ENCODE results near the gene EMID1. TPM values are rescaled to one million over a fixed set of nuclear protein-coding genes. Genes with fewer than 3 reads are reported as not detected.

The EMID1 gene
- polyA plus RNA-seq, 6 donors from 2014 or later: not detected

DNA sequence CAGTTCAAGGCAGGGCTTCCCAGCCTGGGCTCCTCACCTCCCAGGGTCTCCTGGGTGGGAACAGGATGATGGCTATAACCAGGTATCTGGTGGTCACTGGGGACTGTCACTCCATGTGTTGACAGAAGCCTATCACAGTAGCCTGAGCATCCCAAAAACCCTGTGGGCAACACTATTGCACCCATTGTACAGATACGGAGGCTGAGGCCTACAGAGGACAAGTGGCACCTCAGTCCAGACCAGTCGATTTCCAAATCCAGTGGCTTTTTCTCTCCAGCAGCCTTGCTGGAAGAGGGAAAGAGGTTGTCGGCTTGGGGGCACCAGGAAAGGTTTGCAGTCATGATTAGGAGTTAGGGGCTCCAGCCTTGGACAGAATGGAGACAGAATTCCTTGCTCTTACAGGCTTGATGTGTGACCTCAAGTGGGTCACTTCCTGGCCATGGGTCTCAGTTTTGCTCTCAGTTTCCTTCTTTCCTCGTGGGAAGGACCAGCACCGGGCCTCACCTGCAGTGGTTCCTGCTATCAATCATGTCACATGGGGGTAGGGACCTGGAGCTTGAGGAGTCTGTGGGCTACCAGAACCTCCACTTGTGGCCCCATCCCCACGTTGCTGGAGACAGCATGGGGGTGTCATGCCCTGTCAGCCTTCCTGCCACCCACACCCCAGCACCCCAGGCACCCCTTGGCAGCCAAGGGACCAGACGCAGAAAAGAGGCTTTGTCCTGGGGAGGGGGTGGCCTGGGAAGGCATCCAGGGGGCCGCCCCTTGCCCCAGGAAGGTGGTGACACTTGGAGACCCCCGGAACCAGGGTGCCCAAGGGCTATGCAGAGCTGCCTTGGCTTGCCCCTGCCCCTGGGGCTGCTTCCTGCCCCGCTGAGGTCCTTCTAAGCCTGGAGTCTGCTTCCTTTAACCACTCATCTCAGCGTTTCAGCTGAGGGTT lies 2.1 kb downstream of the EMID1 start:
- Mint-ChIP-seq H3K27me3 (peaks cover 63 to 81% (median 78%) of the 10 kb centered on the region in 3 donors), H3K36me3 (no peaks in the 10 kb centered on the region), H3K4me1 (peaks cover 16 to 49% (median 39%) of the 10 kb centered on the region in 3 donors), H3K9me3 (peaks cover 0 to 2% (median 0%) of the 10 kb centered on the region in 7 donors), H3K4me3 (peak overlapping the region in 2 of 8 donors; percentile 20 to 25), H3K27ac (no peak overlapping the region)
- no peak for ATAC-seq (ENCODE audit: low read depth in 2 of 2)
- no peak for DNase-seq

DNA sequence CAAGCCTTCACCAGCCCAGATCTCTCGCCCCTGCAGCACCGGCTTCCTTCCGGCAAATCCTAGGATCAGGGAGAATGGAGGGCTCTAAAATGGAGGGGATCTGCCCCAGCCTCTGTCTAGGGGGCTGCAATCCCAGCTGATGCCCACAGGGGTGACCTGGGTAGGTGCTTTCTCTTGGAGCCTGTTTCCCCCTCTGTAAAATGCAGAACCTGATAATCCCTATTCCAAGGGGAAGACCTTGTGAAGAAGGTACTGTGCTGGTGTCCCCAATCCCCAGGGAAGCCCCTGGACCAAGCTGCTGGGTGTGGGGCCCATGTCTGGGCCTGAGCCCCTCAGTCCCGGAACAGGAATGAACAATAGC lies 2.8 kb downstream of the EMID1 start:
- H3K36me3 Mint-ChIP-seq: no peaks in the 10 kb centered on the region
- H3K27ac Mint-ChIP-seq: peak overlapping the region in 1 of 6 donors; percentile 61
- DNase-seq (no peak), ATAC-seq (ENCODE audit: low read depth in 2 of 2) (peak; percentile 2 to 23)
- H3K9me3 Mint-ChIP-seq: peaks cover 0 to 2% (median 0%) of the 10 kb centered on the region in 7 donors
- H3K4me1 Mint-ChIP-seq: peaks cover 16 to 43% (median 37%) of the 10 kb centered on the region in 3 donors
- H3K4me3 Mint-ChIP-seq: peak overlapping the region in 1 of 8 donors; percentile 74
- peaks cover 63 to 86% (median 74%) of the 10 kb centered on the region in 3 donors for H3K27me3 Mint-ChIP-seq

DNA sequence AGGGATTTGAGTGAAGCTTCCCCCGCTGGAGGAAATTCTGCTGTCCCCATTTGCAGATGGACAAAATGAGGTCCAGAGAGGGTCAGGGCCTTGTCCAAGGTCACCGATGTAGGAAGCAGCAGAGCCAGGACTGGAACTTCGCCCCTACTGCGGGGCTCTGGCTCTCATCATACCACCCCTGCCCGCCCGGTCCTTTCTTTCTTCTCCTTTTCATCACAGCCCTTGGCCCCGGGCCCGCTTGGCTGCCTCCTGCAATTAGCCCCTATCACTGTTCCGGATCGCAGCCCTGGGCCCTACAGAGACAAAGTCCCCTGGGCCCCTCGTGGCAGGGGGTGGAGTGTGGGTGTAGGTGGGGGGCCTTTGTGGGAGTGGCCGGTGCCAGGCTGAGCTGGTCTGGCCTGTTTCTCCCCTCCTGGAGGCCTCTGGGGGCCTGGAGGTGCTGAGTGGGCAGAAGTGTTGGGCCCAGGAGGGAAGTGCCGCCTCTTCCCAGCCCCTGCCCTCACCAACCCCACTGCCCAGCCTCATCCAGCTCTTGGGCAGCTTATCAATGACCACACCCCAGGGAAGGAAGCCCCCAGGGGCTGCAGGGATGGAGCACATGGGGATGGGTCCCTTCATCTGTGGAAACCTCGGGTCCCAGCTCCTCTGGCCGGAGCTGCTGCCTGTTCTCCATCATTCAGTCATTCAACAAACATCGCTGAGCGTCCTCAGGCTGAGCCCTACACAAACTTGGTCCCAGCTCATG lies 3.4 kb downstream of the EMID1 start:
- peaks cover 16 to 42% (median 34%) of the 10 kb centered on the region in 3 donors for H3K4me1 Mint-ChIP-seq
- DNase-seq (peak; percentile 56), ATAC-seq (ENCODE audit: low read depth in 2 of 2) (peak; percentile 93 to 96)
- H3K4me3 Mint-ChIP-seq: peak overlapping the region in 6 of 8 donors; percentile 37 to 85 (median 54)
- peaks cover 60 to 88% (median 75%) of the 10 kb centered on the region in 3 donors for H3K27me3 Mint-ChIP-seq
- H3K36me3 Mint-ChIP-seq: no peaks in the 10 kb centered on the region
- H3K27ac Mint-ChIP-seq: peak overlapping the region in 4 of 6 donors; percentile 37 to 62 (median 58)
- H3K9me3 Mint-ChIP-seq: peaks cover 0 to 2% (median 0%) of the 10 kb centered on the region in 7 donors

DNA sequence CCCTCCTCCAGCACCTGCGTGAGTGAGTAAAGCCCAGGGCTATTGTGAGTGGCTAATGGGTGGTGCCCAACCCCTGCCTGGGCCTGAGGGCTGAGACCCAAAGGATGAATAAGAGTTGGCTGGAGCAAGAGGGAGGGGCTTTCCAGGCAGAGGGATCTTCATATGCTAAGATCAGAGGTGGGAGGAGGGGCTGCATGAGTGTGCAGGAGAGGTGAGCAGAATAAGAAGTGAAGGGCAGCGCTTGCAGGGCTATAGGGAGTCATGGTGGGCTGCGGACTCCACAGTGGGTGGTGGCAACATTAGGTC lies 3.9 kb downstream of the EMID1 start:
- Mint-ChIP-seq H3K36me3 (no peaks in the 10 kb centered on the region), H3K4me3 (peak overlapping the region in 1 of 8 donors; percentile 74), H3K4me1 (peaks cover 16 to 42% (median 29%) of the 10 kb centered on the region in 3 donors), H3K27ac (peak overlapping the region in 3 of 6 donors; percentile 16 to 72 (median 37)), H3K9me3 (peaks cover 0 to 2% (median 0%) of the 10 kb centered on the region in 7 donors), H3K27me3 (peaks cover 60 to 88% (median 75%) of the 10 kb centered on the region in 3 donors)
- no peak for ATAC-seq (ENCODE audit: low read depth in 2 of 2)
- DNase-seq: no peak

DNA sequence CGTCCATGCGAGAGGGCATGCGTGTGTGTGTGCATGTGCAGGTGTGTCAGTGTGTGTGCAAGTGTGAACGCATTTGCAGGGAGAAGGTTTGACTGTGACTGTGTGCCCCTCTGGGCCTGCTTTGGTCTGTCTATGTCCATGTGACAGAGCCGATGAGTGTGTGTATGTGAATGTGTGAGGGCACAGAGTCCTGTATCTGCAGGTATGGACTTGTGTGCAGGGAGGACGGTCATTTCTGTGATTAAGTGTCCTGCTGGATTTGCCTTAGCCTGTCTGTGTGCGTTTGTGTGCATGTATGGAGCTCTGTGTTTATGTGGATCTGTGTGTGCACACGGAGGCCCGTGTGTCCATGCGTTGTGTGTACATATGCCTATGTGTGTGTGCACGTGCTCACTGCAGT lies 5.4 kb downstream of the EMID1 start:
- DNase-seq: no peak
- Mint-ChIP-seq H3K27ac (no peak overlapping the region), H3K4me3 (peak overlapping the region in 1 of 8 donors; percentile 16)

DNA sequence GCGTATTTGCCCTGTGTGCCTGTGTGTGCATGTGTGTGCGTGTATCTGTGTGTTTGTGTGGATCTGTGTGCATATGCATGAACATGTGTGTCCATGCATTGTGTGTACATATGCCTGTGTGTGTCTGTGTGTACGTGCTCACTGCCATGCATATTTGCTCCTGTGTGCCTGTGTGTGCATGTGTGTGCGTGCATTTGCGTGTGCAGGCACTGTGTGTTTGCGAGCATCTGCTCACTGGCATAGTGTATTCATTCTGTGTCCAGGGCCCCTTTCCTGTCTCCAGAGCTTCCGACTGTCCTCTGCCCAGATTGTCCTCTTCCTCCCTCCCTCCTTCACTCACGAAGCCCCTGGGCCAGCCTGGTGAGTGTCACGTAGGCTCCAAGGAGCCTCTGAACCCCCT lies 5.8 kb downstream of the EMID1 start:
- H3K4me1 Mint-ChIP-seq: peaks cover 13 to 33% (median 17%) of the 10 kb centered on the region in 3 donors
- H3K9me3 Mint-ChIP-seq: no peaks in the 10 kb centered on the region

More for the DNA sequence above, 5.4 kb downstream of the EMID1 start:
- no peaks in the 10 kb centered on the region for H3K9me3 Mint-ChIP-seq
- H3K36me3 Mint-ChIP-seq: no peaks in the 10 kb centered on the region
- ATAC-seq (ENCODE audit: low read depth in 2 of 2): no peak
- H3K4me1 Mint-ChIP-seq: peaks cover 16 to 35% (median 21%) of the 10 kb centered on the region in 3 donors
- peaks cover 57 to 90% (median 80%) of the 10 kb centered on the region in 3 donors for H3K27me3 Mint-ChIP-seq

DNA sequence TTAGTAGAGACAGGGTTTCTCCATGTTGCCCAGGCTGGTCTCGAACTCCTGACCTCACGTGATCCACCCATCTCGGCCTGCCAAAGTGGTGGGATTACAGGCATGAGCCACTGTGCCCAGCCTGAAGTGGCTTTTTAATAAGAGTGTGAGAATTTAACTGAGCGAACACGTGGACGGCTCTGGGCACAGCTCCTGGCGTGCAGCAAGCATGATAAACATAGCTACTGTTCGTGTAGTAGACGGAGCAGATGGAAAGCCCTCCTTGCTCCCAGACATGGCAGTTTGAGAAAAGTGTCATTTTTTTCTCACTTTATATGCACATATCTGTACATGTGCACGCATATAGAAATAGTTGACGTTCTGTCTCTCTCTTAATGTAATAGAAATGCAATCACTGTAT lies 7.0 kb downstream of the EMID1 start:
- no peak overlapping the region for H3K4me3 Mint-ChIP-seq
- DNase-seq: no peak
- peaks cover 50 to 81% (median 74%) of the 10 kb centered on the region in 3 donors for H3K27me3 Mint-ChIP-seq
- no peak for ATAC-seq (ENCODE audit: low read depth in 2 of 2)
- H3K27ac Mint-ChIP-seq: no peak overlapping the region
- no peaks in the 10 kb centered on the region for H3K9me3 Mint-ChIP-seq
- H3K36me3 Mint-ChIP-seq: no peaks in the 10 kb centered on the region
- H3K4me1 Mint-ChIP-seq: peaks cover 11 to 24% (median 16%) of the 10 kb centered on the region in 3 donors

More for the DNA sequence above, 5.8 kb downstream of the EMID1 start:
- Mint-ChIP-seq H3K27me3 (peaks cover 57 to 90% (median 80%) of the 10 kb centered on the region in 3 donors), H3K27ac (no peak overlapping the region), H3K4me3 (no peak overlapping the region), H3K36me3 (no peaks in the 10 kb centered on the region)
- no peak for DNase-seq
- ATAC-seq (ENCODE audit: low read depth in 2 of 2): no peak

DNA sequence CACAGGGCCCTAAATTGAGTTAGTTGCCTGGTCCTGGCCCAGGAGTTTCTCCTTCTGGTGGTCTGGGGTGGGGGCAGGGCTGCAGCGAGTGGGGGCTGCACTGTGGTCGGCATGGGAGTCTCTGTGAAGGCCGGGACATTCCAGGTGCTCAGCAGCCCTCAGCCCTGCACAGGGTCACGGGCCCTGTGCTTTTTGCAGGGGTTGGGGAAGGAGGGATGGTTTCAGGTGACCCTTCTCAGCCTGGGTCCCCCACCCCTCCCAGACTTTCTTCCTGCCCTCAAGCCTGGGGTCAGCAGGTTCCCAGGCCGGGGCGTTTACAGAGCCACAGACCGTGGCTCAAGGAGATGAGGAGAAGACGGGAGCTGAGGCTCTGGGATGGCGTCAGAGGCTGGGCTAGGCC lies 7.8 kb downstream of the EMID1 start:
- no peak for DNase-seq
- no peaks in the 10 kb centered on the region for H3K9me3 Mint-ChIP-seq
- no peaks in the 10 kb centered on the region for H3K36me3 Mint-ChIP-seq
- peaks cover 11 to 20% (median 13%) of the 10 kb centered on the region in 3 donors for H3K4me1 Mint-ChIP-seq
- H3K27ac Mint-ChIP-seq: no peak overlapping the region
- no peak overlapping the region for H3K4me3 Mint-ChIP-seq
- H3K27me3 Mint-ChIP-seq: peaks cover 50 to 81% (median 74%) of the 10 kb centered on the region in 3 donors
- ATAC-seq (ENCODE audit: low read depth in 2 of 2): no peak

DNA sequence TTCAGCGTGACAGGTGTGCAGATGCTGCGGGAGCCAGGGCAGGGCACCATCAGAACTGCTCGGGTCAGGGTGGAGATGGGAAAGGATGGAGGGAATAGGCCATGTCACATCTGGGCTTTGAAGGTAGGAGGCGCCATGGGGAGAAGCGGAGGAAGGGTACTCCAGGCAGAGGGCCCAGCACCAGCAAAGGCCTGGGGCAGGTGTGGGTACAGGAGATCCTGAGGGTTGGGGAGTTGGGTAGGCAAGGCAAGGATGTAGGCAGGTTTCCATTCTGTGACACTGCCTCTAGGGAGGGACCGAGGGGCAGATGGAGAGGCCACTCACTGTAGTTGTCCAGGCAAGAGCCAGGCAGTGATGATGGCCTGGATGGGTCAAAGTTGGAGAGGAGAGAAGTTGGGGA lies 8.5 kb downstream of the EMID1 start:
- peak overlapping the region in 1 of 6 donors; percentile 78 for H3K27ac Mint-ChIP-seq
- H3K27me3 Mint-ChIP-seq: peaks cover 43 to 78% (median 69%) of the 10 kb centered on the region in 3 donors
- no peaks in the 10 kb centered on the region for H3K9me3 Mint-ChIP-seq
- ATAC-seq (ENCODE audit: low read depth in 2 of 2): no peak
- no peak for DNase-seq
- H3K4me3 Mint-ChIP-seq: peak overlapping the region in 1 of 8 donors; percentile 19
- no peaks in the 10 kb centered on the region for H3K36me3 Mint-ChIP-seq
- peaks cover 5 to 13% (median 6%) of the 10 kb centered on the region in 3 donors for H3K4me1 Mint-ChIP-seq

DNA sequence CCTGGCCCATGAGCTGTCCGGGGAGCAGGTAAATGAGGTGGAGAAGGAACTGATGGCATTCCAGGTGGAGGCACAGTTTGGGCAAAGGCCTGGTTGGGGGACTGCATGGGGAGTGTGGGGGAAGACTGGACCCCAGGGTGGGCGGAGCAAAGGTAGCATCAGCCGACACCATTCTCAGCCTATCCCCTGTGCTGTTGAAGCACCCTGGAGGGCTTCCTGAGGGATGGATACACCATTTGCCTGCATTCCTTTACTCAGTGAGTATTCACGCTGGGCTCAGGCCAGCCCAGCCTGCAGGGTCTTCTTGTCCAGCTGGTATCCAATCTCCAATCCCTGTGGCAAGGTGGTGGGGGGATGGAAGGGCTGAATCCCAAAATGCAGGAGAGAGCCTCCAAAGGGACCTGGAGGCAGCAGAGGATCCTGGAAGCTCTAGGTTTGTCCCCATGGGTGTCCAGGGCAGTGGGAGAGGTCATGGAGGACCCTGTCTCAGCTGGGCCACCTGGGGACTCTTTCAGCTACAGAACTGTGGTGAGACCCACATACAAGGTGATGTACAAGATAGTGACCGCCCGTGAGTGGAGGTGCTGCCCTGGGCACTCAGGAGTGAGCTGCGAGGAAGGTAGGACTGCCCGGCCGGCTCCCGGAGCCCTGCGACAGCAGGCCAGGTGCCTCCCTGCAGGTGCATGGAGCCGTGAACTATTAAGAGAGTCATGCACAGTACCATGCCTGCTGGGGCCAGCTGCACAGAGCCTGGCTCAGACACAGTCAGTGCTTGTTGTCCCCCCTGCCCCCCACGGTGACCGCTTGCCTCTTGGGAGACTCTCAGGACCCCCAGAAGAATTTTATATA lies 9.5 kb downstream of the EMID1 start:
- DNase-seq (no peak), ATAC-seq (ENCODE audit: low read depth in 2 of 2) (no peak)
- Mint-ChIP-seq H3K27me3 (peaks cover 36 to 78% (median 70%) of the 10 kb centered on the region in 3 donors), H3K4me1 (peaks cover 0 to 7% (median 0%) of the 10 kb centered on the region in 3 donors), H3K27ac (no peak overlapping the region), H3K9me3 (no peaks in the 10 kb centered on the region), H3K36me3 (no peaks in the 10 kb centered on the region), H3K4me3 (no peak overlapping the region)

DNA sequence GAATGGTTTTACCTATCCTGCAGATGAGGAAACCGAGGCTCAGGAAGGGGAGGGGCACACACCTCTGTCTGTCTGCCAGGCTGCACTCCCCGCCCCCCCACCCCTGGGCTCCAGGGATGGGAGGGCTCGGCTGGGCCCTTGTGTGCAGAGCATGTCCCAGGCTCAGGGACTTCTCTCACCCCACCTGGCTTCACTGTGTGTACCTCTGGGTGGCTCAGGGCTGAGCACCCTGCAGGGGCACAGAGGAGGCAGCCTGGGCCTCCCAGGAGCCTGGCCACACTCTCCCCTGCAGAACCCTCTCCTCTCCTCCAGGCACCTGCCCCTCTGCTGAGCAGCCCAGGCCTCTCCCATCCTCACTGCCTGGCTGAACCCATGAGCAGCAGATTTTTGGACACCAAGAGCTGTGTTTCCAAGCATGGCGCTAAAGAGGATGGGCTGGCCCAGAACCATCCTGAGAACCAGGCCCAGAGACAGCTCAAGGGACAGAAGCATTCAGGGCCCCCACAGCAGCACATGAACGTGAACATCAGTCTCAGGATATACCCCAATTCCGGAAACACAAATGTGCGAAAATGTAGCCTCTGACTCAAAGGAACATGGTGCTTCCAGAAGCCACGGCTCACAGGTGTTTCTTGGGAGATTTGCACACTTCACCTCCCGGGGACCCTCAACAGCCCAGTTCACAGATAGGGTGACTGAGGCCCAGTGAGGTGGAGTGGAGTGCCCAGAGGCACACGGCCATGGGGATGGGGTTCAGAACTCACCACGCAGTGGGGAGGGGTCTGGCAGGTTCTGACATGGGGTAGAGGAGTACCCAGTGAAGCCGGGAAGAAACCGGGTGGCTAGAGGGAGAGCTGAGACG lies 10.5 kb downstream of the EMID1 start:
- no peak for ATAC-seq (ENCODE audit: low read depth in 2 of 2)
- Mint-ChIP-seq H3K9me3 (no peaks in the 10 kb centered on the region), H3K36me3 (no peaks in the 10 kb centered on the region), H3K27me3 (peaks cover 33 to 77% (median 70%) of the 10 kb centered on the region in 3 donors), H3K4me1 (peaks cover 0 to 5% (median 0%) of the 10 kb centered on the region in 3 donors), H3K4me3 (no peak overlapping the region), H3K27ac (no peak overlapping the region)
- DNase-seq: no peak

Data from naive B cell (primary cell).